Right lobe of liver (tissue), 6 donors: Measurements from ENCODE around the gene NEU4. TPM values are rescaled to one million over a fixed set of nuclear protein-coding genes. Genes with fewer than 3 reads are reported as not detected.
"Not testable (repeated sequence)": the region's sequence is repeated elsewhere in the genome, so short reads cannot be mapped to it uniquely, and the experiment has no call there.

ENCODE experiments used
- ATAC-seq, 4 donors: fragments of 200-7000 bp; cut with Tn5 transposase; one replicate each; pipeline ENCODE4 v1.9.1; 2020; ENCODE audit warnings: mild to moderate bottlenecking in 4 of 4, moderate library complexity in 4 of 4
- DNase-seq, 3 donors: peaks; one replicate each; pipeline ENCODE4 v3.0.0-alpha.2; 2020
- H3K27ac ChIP-seq, 3 donors: fragments of 200-600 bp; one replicate each; pipeline ENCODE4 v1.8.0; 2022
- H3K27me3 ChIP-seq, 2 donors: fragments of 200-600 bp; one replicate each; pipeline ENCODE4 v1.8.0; 2022
- H3K36me3 ChIP-seq, 4 donors: fragments of 200-600 bp; sonication (generic) in 1 of 4; one replicate each; pipeline versions ENCODE4 v1.5.1 to v1.8.0; 2017 to 2022; ENCODE audit warnings: control low read depth in 1 of 4
- H3K4me1 ChIP-seq, 4 donors: fragments of 200-600 bp; sonication (generic) in 1 of 4; one replicate each; pipeline versions ENCODE4 v1.5.1 to v1.8.0; 2017 to 2022; ENCODE audit warnings: control low read depth in 1 of 4
- H3K4me3 ChIP-seq, 3 donors: fragments of 200-600 bp; one replicate each; pipeline ENCODE4 v1.8.0; 2022
- H3K9me3 ChIP-seq, 4 donors: fragments of 200-600 bp; sonication (generic) in 1 of 4; one replicate each; pipeline versions ENCODE4 v1.5.1 to v1.8.0; 2017 to 2022; ENCODE audit warnings: control low read depth in 1 of 4
- POLR2A ChIP-seq: fragments of 450-650 bp; IDR thresholded peaks from one replicate; pipeline ENCODE4 v1.6.1; 2017; ENCODE audit warnings: antibody characterized with exemption, mild to moderate bottlenecking
- WGBS: methylation state at CpG from one replicate; pipeline ENCODE4 v1.1.6; 2018; ENCODE audit warnings: low coverage, low lambda C conversion rate; ENCODE audit not compliant: insufficient coverage; ENCODE audit errors: missing lambda C conversion rate; 5-methylcytosine and 5-hydroxymethylcytosine counted together
- intact Hi-C, 2 donors: fragments of 100-400 bp; cut with DNase I; formaldehyde crosslinking; loops; one replicate each; pipeline versions ENCODE4 v1.11.2 to v1.14.1; 2022
- total RNA-seq, 6 experiments: library from RNA; depleted of rRNA in 2 of 6; stranded (reverse); fragments of >200 nt in 2 of 6; fragmentation: NEBNext Ultra II Directional in 3 of 6; extraction: Animal tissue kit (Norgen Biotek cat#: 25700) in 3 of 6; gene quantifications; one replicate each; pipeline versions ENCODE4 v1.1.0 to v1.2.4, GENCODE V29; 2016 to 2023
- TF ChIP-seq, protein P1 (sequence below), 4 donors: fragments of 200-600 bp in 3 of 4; fragments of 450-650 bp in 1 of 4; IDR thresholded peaks; one replicate each; pipeline versions ENCODE4 v1.5.1 to v1.8.0; 2016 to 2022; ENCODE audit warnings: antibody characterized with exemption in 4 of 4, mild to moderate bottlenecking in 2 of 4
- donor health status: DM: no; HTN: yes; CAD: no.
- donor health status: DM: no; HTN: no; CAD: no.
- donor health status: DM: no; HTN: no; CAD: no.
- donor health status: DM: no; HTN: yes; CAD: no.
- donor health status: DM: no; HTN: yes; CAD: no.

The NEU4 gene
- total RNA-seq, 6 experiments from 2014 or later, result 16.8 to 87.1 (median 76.2) TPM

DNA sequence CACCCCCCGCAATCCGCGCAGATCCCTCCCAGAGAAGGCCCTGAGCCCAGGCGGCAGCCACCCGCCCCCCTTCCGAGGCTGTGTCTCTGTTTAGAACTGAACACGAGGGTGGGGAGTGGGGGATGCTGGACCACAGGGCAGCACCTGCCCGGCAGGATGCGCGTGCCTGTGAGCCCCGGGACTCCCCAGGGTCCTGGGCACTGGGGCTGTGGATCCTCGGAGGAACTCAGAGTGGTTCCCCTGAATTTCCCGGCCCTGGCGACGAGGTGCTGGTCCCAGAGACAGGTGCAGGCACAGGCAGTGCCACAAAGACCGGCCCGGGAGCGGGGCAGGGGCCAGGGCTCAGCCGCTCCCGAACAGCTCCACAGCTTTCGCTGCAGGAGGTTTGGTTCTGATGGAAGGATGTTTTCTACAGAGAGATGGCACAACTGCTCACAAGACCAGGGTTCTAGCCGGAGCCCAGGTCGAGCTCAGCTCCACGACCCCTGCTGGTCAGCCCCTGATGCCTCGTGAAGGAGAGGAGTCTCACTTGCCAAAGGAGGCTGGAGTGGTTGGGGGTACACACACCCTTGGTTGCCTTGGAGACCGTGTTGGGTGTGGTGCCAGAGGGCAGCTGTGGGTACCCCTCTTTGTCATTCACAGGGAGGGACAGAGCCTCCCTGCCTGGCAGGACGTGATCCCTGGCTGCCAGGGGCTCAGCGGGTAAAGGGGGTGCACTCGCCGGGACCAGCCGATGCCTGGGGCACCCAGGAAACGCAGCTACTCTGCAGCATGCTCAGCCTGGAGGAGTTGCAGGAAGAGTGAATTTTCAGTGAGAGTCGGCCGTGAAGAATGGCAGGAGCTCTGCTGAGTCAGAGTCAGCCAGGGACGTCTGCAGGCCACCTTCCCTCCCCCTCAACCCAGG is 4.4 kb upstream of the NEU4 start:
- H3K4me1 ChIP-seq, result peaks cover 0 to 16% (median 0%) of the 10 kb centered on the region in 4 donors
- intact Hi-C loops, result no loop called here
- H3K4me3 ChIP-seq, result no peak overlapping the region
- no peaks in the 10 kb centered on the region for H3K9me3 ChIP-seq
- TF ChIP-seq POLR2A, result no peak
- TF ChIP-seq, protein P1, sequence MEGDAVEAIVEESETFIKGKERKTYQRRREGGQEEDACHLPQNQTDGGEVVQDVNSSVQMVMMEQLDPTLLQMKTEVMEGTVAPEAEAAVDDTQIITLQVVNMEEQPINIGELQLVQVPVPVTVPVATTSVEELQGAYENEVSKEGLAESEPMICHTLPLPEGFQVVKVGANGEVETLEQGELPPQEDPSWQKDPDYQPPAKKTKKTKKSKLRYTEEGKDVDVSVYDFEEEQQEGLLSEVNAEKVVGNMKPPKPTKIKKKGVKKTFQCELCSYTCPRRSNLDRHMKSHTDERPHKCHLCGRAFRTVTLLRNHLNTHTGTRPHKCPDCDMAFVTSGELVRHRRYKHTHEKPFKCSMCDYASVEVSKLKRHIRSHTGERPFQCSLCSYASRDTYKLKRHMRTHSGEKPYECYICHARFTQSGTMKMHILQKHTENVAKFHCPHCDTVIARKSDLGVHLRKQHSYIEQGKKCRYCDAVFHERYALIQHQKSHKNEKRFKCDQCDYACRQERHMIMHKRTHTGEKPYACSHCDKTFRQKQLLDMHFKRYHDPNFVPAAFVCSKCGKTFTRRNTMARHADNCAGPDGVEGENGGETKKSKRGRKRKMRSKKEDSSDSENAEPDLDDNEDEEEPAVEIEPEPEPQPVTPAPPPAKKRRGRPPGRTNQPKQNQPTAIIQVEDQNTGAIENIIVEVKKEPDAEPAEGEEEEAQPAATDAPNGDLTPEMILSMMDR (IDR thresholded peaks at IDR 0.05), result no peak
- no peaks in the 10 kb centered on the region for H3K36me3 ChIP-seq
- ATAC-seq (no peak), DNase-seq (peak; percentile 20 to 53 (median 42))
- no peaks in the 10 kb centered on the region for H3K27me3 ChIP-seq
- no peak overlapping the region for H3K27ac ChIP-seq
- whole genome bisulfite sequencing, result 38% methylated on average over 8 of the region's 35 CpGs

DNA sequence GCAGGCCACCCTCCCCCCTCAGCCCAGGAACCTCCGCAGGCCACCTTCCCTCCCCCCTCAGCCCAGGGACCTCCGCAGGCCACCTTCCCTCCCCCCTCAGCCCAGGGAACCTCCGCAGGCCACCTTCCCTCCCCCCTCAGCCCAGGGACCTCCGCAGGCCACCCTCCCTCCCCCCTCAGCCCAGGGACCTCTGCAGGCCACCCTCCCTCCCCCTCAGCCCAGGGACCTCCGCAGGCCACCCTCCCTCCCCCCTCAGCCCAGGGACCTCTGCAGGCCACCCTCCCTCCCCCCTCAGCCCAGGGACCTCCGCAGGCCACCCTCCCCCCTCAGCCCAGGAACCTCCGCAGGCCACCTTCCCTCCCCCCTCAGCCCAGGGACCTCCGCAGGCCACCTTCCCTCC is 2.8 kb upstream of the NEU4 start:
- intact Hi-C loops, result not testable (repeated sequence)

DNA sequence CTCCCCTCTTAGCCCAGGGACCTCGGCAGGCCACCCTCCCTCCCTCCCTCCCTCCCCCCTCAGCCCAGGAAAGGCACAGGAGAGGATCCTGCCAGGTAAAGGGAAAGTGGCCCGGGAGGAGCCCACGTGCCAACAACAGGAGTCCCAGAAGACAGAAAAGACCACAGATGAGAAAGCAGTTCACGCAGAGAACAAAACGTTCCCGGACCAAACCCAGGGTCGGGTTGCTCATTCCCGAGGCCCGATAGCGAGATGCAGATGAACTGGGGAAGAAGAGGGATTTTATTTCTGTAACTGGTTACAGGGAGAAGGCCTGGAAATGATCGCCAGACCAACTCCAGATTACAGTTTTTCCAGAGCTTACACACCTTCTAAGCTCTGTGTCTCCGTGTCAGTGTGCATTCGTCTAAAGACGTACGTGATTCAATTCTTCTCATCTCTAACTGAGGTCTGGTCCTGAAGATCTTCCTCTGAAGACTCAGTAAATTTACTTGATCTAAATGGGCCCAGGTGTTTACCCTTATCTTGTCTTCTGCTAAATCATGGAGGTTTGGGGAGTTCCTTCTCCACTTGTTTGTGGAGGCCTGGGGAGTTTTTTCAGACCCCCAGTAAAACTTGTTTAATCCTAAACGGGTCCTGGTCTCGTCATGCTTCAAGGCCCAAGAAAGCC is 807 bp upstream of the NEU4 start:
- H3K9me3 ChIP-seq, result no peaks in the 10 kb centered on the region
- WGBS, result 51% methylated on average over 12 of the region's 17 CpGs
- H3K36me3 ChIP-seq, result no peaks in the 10 kb centered on the region
- no peak for ATAC-seq
- H3K27ac ChIP-seq, result peak overlapping the region in 2 of 3 donors; percentile 67 to 89
- intact Hi-C loops, result no loop called here
- H3K27me3 ChIP-seq, result no peaks in the 10 kb centered on the region
- peak in 1 of 3 donors; percentile 43 for DNase-seq
- TF ChIP-seq, protein P1 (IDR thresholded peaks at IDR 0.05), result no peak
- TF ChIP-seq POLR2A, result no peak
- H3K4me1 ChIP-seq, result peaks cover 0 to 29% (median 3%) of the 10 kb centered on the region in 4 donors
- peak overlapping the region in 2 of 3 donors; percentile 73 to 74 for H3K4me3 ChIP-seq

More for the DNA sequence above, 2.8 kb upstream of the NEU4 start:
- peaks cover 0 to 23% (median 0%) of the 10 kb centered on the region in 4 donors for H3K4me1 ChIP-seq
- ATAC-seq, H3K9me3 ChIP-seq, H3K27ac ChIP-seq, DNase-seq, H3K36me3 ChIP-seq, H3K4me3 ChIP-seq, H3K27me3 ChIP-seq: not testable (repeated sequence)
- WGBS, result 80% methylated on average over 1 of the region's 8 CpGs

DNA sequence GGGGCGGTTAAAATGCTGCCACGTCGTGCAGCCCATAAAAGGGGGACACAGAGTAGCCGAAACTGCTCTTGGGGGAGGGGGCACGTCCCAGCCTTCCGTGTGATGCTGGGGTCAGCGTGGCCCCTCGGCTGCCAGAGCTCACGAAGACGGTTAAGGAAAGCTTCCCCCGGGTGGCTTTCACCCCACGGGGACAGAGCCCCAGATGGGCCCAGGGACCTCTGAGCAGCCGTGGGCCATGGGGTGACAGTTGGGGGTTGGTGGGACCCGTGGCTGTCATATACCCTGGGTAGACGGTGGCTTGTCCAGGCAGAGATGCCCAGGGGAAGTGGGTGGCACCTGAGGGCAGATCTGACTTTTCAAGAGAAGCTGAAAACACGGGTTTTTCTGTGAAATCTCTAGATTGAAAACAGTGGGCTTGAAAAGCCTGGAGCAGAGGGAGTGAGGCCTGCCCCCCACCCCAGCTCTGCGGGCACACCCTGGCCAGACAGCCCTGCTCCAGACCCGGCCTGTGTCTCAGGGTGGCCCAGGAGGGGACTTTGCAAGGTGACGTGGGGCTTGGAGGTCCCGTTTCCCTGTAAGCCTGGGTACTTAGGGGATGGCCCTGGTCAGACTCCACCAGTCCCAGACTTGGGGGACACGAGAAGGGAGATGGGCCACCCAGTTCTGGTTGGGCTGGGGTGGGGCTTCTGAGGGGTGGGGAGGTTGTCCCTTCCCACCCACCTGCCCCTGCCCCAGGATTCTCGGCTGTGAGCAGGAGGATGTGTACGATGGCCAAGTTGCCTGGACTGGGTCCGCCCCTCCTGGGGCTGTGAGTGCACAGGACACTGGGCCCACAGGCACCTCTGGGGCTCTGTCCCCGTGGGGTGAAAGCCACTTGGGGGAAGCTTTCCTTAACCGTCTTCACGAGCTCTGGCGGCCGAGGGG is 652 bp downstream of the NEU4 start:
- intact Hi-C loops, result no loop called here
- peaks cover 0 to 23% (median 3%) of the 10 kb centered on the region in 4 donors for H3K4me1 ChIP-seq
- H3K36me3 ChIP-seq, result no peaks in the 10 kb centered on the region
- H3K27ac ChIP-seq, result peak overlapping the region in 2 of 3 donors; percentile 89 to 91
- H3K9me3 ChIP-seq, result no peaks in the 10 kb centered on the region
- ATAC-seq, result peak; percentile 16 to 29 (median 24)
- TF ChIP-seq POLR2A, result no peak
- TF ChIP-seq, protein P1 (IDR thresholded peaks at IDR 0.05), result no peak
- no peaks in the 10 kb centered on the region for H3K27me3 ChIP-seq
- peak; percentile 25 to 60 (median 59) for DNase-seq
- peak overlapping the region; percentile 36 to 74 (median 73) for H3K4me3 ChIP-seq
- 43% methylated on average over 9 of the region's 29 CpGs for WGBS
